ENCODE results near the gene PMPCB. TPM values are rescaled to one million over a fixed set of nuclear protein-coding genes. Genes with fewer than 3 reads are reported as not detected.

PMPCB gene
- total RNA-seq, 1 donor from 2014 or later, result 164 TPM

- H2AFZ ChIP-seq (replicated peaks), result peak overlapping the region; percentile 88
- H3K79me2 ChIP-seq (ENCODE audit: low read depth), result peaks cover 72% of the 10 kb centered on the region
- H3F3A ChIP-seq (ENCODE audit: low read depth), result peaks cover 4% of the 10 kb centered on the region
- no peak overlapping the region for H3K27ac ChIP-seq
- H3K4me3 Mint-ChIP-seq, result peak overlapping the region; percentile 100
- H3K36me3 ChIP-seq, result peaks cover 6% of the 10 kb centered on the region
- H3K27ac Mint-ChIP-seq, result no peak overlapping the region
- H3K4me1 ChIP-seq, result peaks cover 22% of the 10 kb centered on the region
- no peaks in the 10 kb centered on the region for H3K9me3 Mint-ChIP-seq
- no peak for DNase-seq (ENCODE audit: low spot score)
- no peaks in the 10 kb centered on the region for H3K27me3 ChIP-seq
- H3K27me3 Mint-ChIP-seq (ENCODE audit: insufficient read depth, low read depth), result no peaks in the 10 kb centered on the region
- H3K4me1 Mint-ChIP-seq, result peaks cover 27% of the 10 kb centered on the region
- no peak overlapping the region for H3K9ac ChIP-seq
- no peaks in the 10 kb centered on the region for H3K9me3 ChIP-seq (ENCODE audit: low read depth)
- TF ChIP-seq EZH2phosphoT487 (IDR thresholded peaks at IDR 0.05) (no peak), CTCF (IDR thresholded peaks at IDR 0.05) (no peak), EZH2 (IDR thresholded peaks at IDR 0.05) (no peak)
- H4K20me1 ChIP-seq (ENCODE audit: low read depth), result peaks cover 15% of the 10 kb centered on the region
- no peak overlapping the region for H3K4me3 ChIP-seq
- no peak overlapping the region for H3K4me2 ChIP-seq
- H3K36me3 Mint-ChIP-seq, result peaks cover 8% of the 10 kb centered on the region
These were observed 49.2 kb downstream of the PMPCB start for GRCh38 chr7:103346396-103346795.

- H3K36me3 Mint-ChIP-seq, result peaks cover 3% of the 10 kb centered on the region
- peaks cover 25% of the 10 kb centered on the region for H3K4me1 Mint-ChIP-seq
- no peaks in the 10 kb centered on the region for H3K27me3 Mint-ChIP-seq (ENCODE audit: insufficient read depth, low read depth)
- Histone ChIP-seq H3K79me2 (ENCODE audit: low read depth) (peaks cover 72% of the 10 kb centered on the region), H2AFZ (replicated peaks) (peak within 1 kb of the TSS; percentile 88), H3K4me3 (peak within 1 kb of the TSS; percentile 74), H3K27me3 (no peaks in the 10 kb centered on the region), H3K9ac (peak within 1 kb of the TSS; percentile 84), H3F3A (ENCODE audit: low read depth) (peaks cover 4% of the 10 kb centered on the region), H3K4me1 (peaks cover 22% of the 10 kb centered on the region), H3K27ac (peak within 1 kb of the TSS; percentile 61), H3K9me3 (ENCODE audit: low read depth) (no peaks in the 10 kb centered on the region), H4K20me1 (ENCODE audit: low read depth) (peaks cover 15% of the 10 kb centered on the region), H3K36me3 (no peaks in the 10 kb centered on the region), H3K4me2 (peak within 1 kb of the TSS; percentile 95)
- H3K4me3 Mint-ChIP-seq, result peak within 1 kb of the TSS; percentile 100
- no peaks in the 10 kb centered on the region for H3K9me3 Mint-ChIP-seq
- H3K27ac Mint-ChIP-seq, result peak within 1 kb of the TSS; percentile 96
- TF ChIP-seq EZH2phosphoT487 (IDR thresholded peaks at IDR 0.05) (no peak), CTCF (IDR thresholded peaks at IDR 0.05) (no peak), EZH2 (IDR thresholded peaks at IDR 0.05) (no peak)
- DNase-seq (ENCODE audit: low spot score), result peak; percentile 88
These were observed 50.5 kb downstream of the PMPCB start, which contains the start of gene PSMC2 for GRCh38 chr7:103347507-103348267. PSMC2 (plus strand) TSS chr7:103347643; CDS start chr7:103347712, 69 bp downstream.

- H4K20me1 ChIP-seq (ENCODE audit: low read depth), result peaks cover 18% of the 10 kb centered on the region
- peak overlapping the region; percentile 95 for H3K4me2 ChIP-seq
- H3K4me1 Mint-ChIP-seq, result peaks cover 25% of the 10 kb centered on the region
- peaks cover 72% of the 10 kb centered on the region for H3K79me2 ChIP-seq (ENCODE audit: low read depth)
- H3K27ac ChIP-seq, result no peak overlapping the region
- H3K4me3 Mint-ChIP-seq, result peak overlapping the region; percentile 100
- H3K9me3 ChIP-seq (ENCODE audit: low read depth), result no peaks in the 10 kb centered on the region
- DNase-seq (ENCODE audit: low spot score), result no peak
- H3K4me3 ChIP-seq, result peak overlapping the region; percentile 74
- H3K9me3 Mint-ChIP-seq, result no peaks in the 10 kb centered on the region
- H3K36me3 ChIP-seq, result no peaks in the 10 kb centered on the region
- no peaks in the 10 kb centered on the region for H3K27me3 Mint-ChIP-seq (ENCODE audit: insufficient read depth, low read depth)
- no peaks in the 10 kb centered on the region for H3K27me3 ChIP-seq
- H3K36me3 Mint-ChIP-seq, result peaks cover 3% of the 10 kb centered on the region
- peaks cover 4% of the 10 kb centered on the region for H3F3A ChIP-seq (ENCODE audit: low read depth)
- TF ChIP-seq EZH2phosphoT487 (IDR thresholded peaks at IDR 0.05), result no peak
- TF ChIP-seq EZH2 (IDR thresholded peaks at IDR 0.05), result no peak
- TF ChIP-seq CTCF (IDR thresholded peaks at IDR 0.05), result no peak
- peak overlapping the region; percentile 84 for H3K9ac ChIP-seq
- no peak overlapping the region for H3K27ac Mint-ChIP-seq
- no peak overlapping the region for H2AFZ ChIP-seq (replicated peaks)
- peaks cover 19% of the 10 kb centered on the region for H3K4me1 ChIP-seq
These were observed 51.2 kb downstream of the PMPCB start for GRCh38 chr7:103348452-103348851.

Data from neural progenitor cell (in vitro differentiated cells).